ENCODE data around the gene CCSER2. TPM values are rescaled to one million over a fixed set of nuclear protein-coding genes. Genes with fewer than 3 reads are reported as not detected.
"Not testable (repeated sequence)": the region's sequence is repeated elsewhere in the genome, so short reads cannot be mapped to it uniquely, and the experiment has no call there.

CCSER2 gene
- total RNA-seq, 1 donor from 2014 or later: 52.3 TPM

DNA sequence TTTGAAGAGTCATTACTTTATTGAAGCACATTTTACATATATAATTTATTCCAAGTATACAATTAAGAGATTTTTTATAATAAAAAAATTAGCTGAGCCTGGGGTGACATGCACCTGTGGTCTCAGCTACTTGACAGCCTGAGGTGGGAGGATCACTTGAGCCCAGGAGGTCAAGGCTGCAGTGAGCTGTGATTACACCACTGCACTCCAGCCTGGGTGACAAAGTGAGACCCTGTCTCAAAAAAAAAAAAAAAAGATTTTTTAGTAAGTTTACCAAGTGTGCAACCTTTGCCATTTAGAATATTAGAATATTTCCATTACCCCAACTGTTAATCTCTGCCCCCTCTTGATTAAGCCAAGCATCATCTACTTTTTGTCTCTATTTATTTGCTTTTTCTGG, 196.0 kb downstream of the CCSER2 start:
- intact Hi-C loops (cut with micrococcal nuclease): no loop called here
- H3K27me3 Mint-ChIP-seq (ENCODE audit: insufficient read depth): peaks cover 2% of the 10 kb centered on the region
- peaks cover 22% of the 10 kb centered on the region for H3K9me3 Mint-ChIP-seq
- peaks cover 2% of the 10 kb centered on the region for H3K36me3 Mint-ChIP-seq (ENCODE audit: low read depth)
- H3K4me1 Mint-ChIP-seq (ENCODE audit: low read depth): no peaks in the 10 kb centered on the region
- no peak overlapping the region for H3K4me3 Mint-ChIP-seq
- no peak for DNase-seq (ENCODE audit: low spot score)
- no peak overlapping the region for H3K27ac Mint-ChIP-seq

DNA sequence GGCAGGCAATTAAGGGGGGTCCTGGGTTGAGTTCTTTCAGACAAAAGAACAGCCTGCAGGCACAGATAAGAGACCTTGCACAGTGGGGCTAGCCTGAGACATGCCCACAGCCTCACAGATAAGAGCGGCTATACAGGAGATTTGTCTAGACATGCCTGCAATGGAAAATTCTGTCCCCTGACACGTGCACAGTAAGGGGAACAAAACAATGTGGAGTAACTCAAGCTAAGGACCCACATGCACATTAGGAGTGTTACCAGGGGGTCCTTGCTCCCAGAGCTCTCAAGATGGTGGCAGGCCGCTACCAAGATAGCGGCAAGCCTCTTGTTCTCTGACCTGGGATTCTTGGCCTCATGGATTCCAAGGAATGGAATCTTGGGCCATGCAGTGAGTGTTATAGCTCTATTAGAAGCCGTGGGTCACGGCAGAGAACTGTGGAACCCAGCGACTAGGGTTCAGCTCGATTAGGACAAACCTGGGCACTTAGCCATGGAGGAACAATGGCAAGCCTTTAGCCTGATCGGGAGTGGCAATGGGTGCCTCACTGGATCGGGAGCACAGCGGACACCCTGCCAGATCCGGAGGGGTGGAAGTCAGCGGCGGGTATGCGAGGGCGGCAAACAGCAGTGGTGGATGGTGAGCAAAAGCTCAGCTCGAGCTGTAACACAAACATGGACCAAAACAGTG, 196.9 kb downstream of the CCSER2 start:
- H3K4me1 Mint-ChIP-seq (ENCODE audit: low read depth): no peaks in the 10 kb centered on the region
- H3K36me3 Mint-ChIP-seq (ENCODE audit: low read depth): peaks cover 2% of the 10 kb centered on the region
- peaks cover 2% of the 10 kb centered on the region for H3K27me3 Mint-ChIP-seq (ENCODE audit: insufficient read depth)
- intact Hi-C loops (cut with micrococcal nuclease): no loop called here
- DNase-seq (ENCODE audit: low spot score): no peak
- H3K9me3 Mint-ChIP-seq: peaks cover 22% of the 10 kb centered on the region
- H3K4me3 Mint-ChIP-seq: no peak overlapping the region
- H3K27ac Mint-ChIP-seq: no peak overlapping the region

GRCh38 chr10:84525807-84526182, 197.4 kb downstream of the CCSER2 start:
- H3K27ac Mint-ChIP-seq; intact Hi-C loops (cut with micrococcal nuclease); H3K4me1 Mint-ChIP-seq (ENCODE audit: low read depth); H3K36me3 Mint-ChIP-seq (ENCODE audit: low read depth); H3K4me3 Mint-ChIP-seq; H3K27me3 Mint-ChIP-seq (ENCODE audit: insufficient read depth); DNase-seq (ENCODE audit: low spot score): not testable (repeated sequence)
- H3K9me3 Mint-ChIP-seq: peaks cover 22% of the 10 kb centered on the region

- intact Hi-C loops (cut with micrococcal nuclease); H3K27ac Mint-ChIP-seq; DNase-seq (ENCODE audit: low spot score); H3K27me3 Mint-ChIP-seq (ENCODE audit: insufficient read depth); H3K4me3 Mint-ChIP-seq; H3K36me3 Mint-ChIP-seq (ENCODE audit: low read depth); H3K4me1 Mint-ChIP-seq (ENCODE audit: low read depth): not testable (repeated sequence)
- H3K9me3 Mint-ChIP-seq: peaks cover 22% of the 10 kb centered on the region
Measured at GRCh38 chr10:84527386-84527785, 199.0 kb downstream of the CCSER2 start.

DNA sequence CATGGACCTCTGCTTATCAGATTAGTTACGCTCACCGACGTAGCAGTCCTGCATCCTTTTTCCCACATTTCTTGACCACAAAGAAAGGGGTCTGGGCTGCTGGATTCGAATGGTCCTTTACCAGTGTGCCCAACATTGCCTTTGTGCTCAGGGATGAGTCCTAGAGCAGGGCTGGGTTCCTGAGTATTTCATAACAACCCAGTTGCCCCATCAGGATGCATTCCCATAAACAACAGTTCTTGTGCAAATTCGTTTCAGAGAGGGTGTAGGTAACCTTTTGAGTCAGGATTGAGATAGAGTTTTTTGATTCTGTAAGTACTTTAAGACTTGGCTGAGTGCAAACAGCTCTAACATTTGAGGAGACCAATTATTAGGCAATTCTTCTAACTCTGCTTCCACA, 200.1 kb downstream of the CCSER2 start:
- not testable (repeated sequence) for H3K4me1 Mint-ChIP-seq (ENCODE audit: low read depth)

GRCh38 chr10:84530724-84531325, 202.4 kb downstream of the CCSER2 start:
- DNase-seq (ENCODE audit: low spot score): no peak
- intact Hi-C loops (cut with micrococcal nuclease): no loop called here
- H3K4me1 Mint-ChIP-seq (ENCODE audit: low read depth): peaks cover 18% of the 10 kb centered on the region
- H3K4me3 Mint-ChIP-seq: no peak overlapping the region
- no peaks in the 10 kb centered on the region for H3K36me3 Mint-ChIP-seq (ENCODE audit: low read depth)
- peaks cover 2% of the 10 kb centered on the region for H3K27me3 Mint-ChIP-seq (ENCODE audit: insufficient read depth)
- peaks cover 10% of the 10 kb centered on the region for H3K9me3 Mint-ChIP-seq
- H3K27ac Mint-ChIP-seq: no peak overlapping the region

More for the DNA sequence above, 200.1 kb downstream of the CCSER2 start:
- H3K36me3 Mint-ChIP-seq (ENCODE audit: low read depth); H3K27ac Mint-ChIP-seq; H3K27me3 Mint-ChIP-seq (ENCODE audit: insufficient read depth); intact Hi-C loops (cut with micrococcal nuclease); DNase-seq (ENCODE audit: low spot score); H3K4me3 Mint-ChIP-seq: not testable (repeated sequence)
- H3K9me3 Mint-ChIP-seq: peaks cover 22% of the 10 kb centered on the region

GRCh38 chr10:84531396-84531795, 203.0 kb downstream of the CCSER2 start:
- intact Hi-C loops (cut with micrococcal nuclease): no loop called here
- H3K4me3 Mint-ChIP-seq: no peak overlapping the region
- peaks cover 2% of the 10 kb centered on the region for H3K27me3 Mint-ChIP-seq (ENCODE audit: insufficient read depth)
- no peak for DNase-seq (ENCODE audit: low spot score)
- peaks cover 18% of the 10 kb centered on the region for H3K4me1 Mint-ChIP-seq (ENCODE audit: low read depth)
- no peaks in the 10 kb centered on the region for H3K36me3 Mint-ChIP-seq (ENCODE audit: low read depth)
- no peak overlapping the region for H3K27ac Mint-ChIP-seq
- peaks cover 5% of the 10 kb centered on the region for H3K9me3 Mint-ChIP-seq

GRCh38 chr10:84534168-84534567, 205.8 kb downstream of the CCSER2 start:
- DNase-seq (ENCODE audit: low spot score): no peak
- no peak overlapping the region for H3K4me3 Mint-ChIP-seq
- H3K9me3 Mint-ChIP-seq: no peaks in the 10 kb centered on the region
- no peaks in the 10 kb centered on the region for H3K36me3 Mint-ChIP-seq (ENCODE audit: low read depth)
- peaks cover 29% of the 10 kb centered on the region for H3K4me1 Mint-ChIP-seq (ENCODE audit: low read depth)
- no peak overlapping the region for H3K27ac Mint-ChIP-seq
- no peaks in the 10 kb centered on the region for H3K27me3 Mint-ChIP-seq (ENCODE audit: insufficient read depth)
- intact Hi-C loops (cut with micrococcal nuclease): no loop called here

GRCh38 chr10:84537447-84537931, 209.1 kb downstream of the CCSER2 start:
- Mint-ChIP-seq H3K4me1 (ENCODE audit: low read depth) (peaks cover 35% of the 10 kb centered on the region), H3K4me3 (no peak overlapping the region), H3K27me3 (ENCODE audit: insufficient read depth) (peaks cover 5% of the 10 kb centered on the region), H3K9me3 (no peaks in the 10 kb centered on the region), H3K27ac (no peak overlapping the region), H3K36me3 (ENCODE audit: low read depth) (no peaks in the 10 kb centered on the region)
- intact Hi-C loops (cut with micrococcal nuclease): loop anchor here (1.0 to 2.0 kb wide), 6 partner anchors 107 to 399 kb away; partner anchors contain the start of gene GHITM
- peak; percentile 16 for DNase-seq (ENCODE audit: low spot score)

DNA sequence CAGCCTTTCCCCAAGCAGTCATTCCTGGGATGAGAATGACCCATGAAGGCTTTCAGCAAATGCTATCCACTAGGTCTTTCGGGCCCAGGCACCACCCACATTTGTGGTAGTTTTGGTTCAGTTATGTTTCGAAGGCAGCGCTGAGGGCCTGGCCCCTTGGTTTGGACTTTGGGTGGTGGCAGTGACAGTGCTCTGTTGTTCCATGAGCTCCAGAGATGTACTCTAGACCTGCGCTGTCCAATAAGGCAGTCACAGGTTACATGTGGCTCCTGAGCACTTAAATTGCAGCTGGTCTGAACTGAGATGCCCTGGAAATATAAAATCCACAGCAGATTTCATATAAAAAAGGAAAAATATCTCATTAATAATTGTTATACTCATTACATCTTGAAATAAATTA, 209.6 kb downstream of the CCSER2 start:
- Mint-ChIP-seq H3K36me3 (ENCODE audit: low read depth) (no peaks in the 10 kb centered on the region), H3K9me3 (no peaks in the 10 kb centered on the region), H3K4me1 (ENCODE audit: low read depth) (peaks cover 35% of the 10 kb centered on the region), H3K27ac (no peak overlapping the region), H3K4me3 (no peak overlapping the region), H3K27me3 (ENCODE audit: insufficient read depth) (peaks cover 8% of the 10 kb centered on the region)
- intact Hi-C loops (cut with micrococcal nuclease): no loop called here
- no peak for DNase-seq (ENCODE audit: low spot score)

GRCh38 chr10:84539216-84539615, 210.8 kb downstream of the CCSER2 start:
- Mint-ChIP-seq H3K9me3 (no peaks in the 10 kb centered on the region), H3K27ac (no peak overlapping the region), H3K4me3 (no peak overlapping the region), H3K4me1 (ENCODE audit: low read depth) (peaks cover 34% of the 10 kb centered on the region), H3K27me3 (ENCODE audit: insufficient read depth) (peaks cover 11% of the 10 kb centered on the region), H3K36me3 (ENCODE audit: low read depth) (no peaks in the 10 kb centered on the region)
- no peak for DNase-seq (ENCODE audit: low spot score)
- intact Hi-C loops (cut with micrococcal nuclease): no loop called here

GRCh38 chr10:84540022-84540616, 211.7 kb downstream of the CCSER2 start:
- no peak for DNase-seq (ENCODE audit: low spot score)
- intact Hi-C loops (cut with micrococcal nuclease): loop anchor here (1.0 kb wide), 2 partner anchors 175 to 1837 kb away; no protein-coding TSS in a partner anchor
- peaks cover 25% of the 10 kb centered on the region for H3K4me1 Mint-ChIP-seq (ENCODE audit: low read depth)
- peaks cover 13% of the 10 kb centered on the region for H3K27me3 Mint-ChIP-seq (ENCODE audit: insufficient read depth)
- peak overlapping the region; percentile 47 for H3K4me3 Mint-ChIP-seq
- H3K9me3 Mint-ChIP-seq: no peaks in the 10 kb centered on the region
- H3K36me3 Mint-ChIP-seq (ENCODE audit: low read depth): no peaks in the 10 kb centered on the region
- H3K27ac Mint-ChIP-seq: no peak overlapping the region

DNA sequence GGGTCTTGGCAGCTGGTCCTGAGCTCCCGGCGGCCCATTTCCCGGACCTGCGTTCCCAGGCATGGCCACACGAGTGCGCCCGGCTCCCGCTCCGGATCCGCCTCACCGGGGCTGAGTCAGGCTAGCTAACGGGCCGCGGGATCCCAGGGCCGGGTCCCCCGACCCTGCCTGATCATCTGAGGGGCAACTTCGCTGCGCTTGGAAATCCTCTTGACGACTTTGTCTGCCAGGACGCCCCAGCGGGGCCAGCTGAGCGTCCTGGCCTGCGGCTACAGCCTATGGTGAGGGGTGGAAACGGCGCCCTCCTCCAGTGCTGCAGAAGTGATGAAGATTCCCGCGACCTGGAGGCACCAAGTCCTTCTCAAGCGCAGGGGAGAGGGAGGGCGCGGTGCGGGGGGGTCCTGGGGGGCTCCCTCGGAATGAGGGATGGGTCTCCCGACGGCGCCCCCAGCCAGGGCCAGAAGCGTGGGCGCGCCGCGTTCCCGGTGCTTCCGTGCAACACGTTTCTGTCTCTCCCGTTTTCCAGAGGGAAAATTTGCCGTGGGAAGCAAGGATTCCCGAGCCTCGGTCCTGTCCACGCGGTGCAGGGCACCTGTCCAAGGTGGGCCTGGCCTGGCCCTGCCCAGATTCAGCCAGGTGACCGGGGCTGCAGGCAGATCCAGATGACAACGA, 212.4 kb downstream of the CCSER2 start:
- Mint-ChIP-seq H3K36me3 (ENCODE audit: low read depth) (no peaks in the 10 kb centered on the region), H3K27ac (no peak overlapping the region), H3K27me3 (ENCODE audit: insufficient read depth) (peaks cover 13% of the 10 kb centered on the region), H3K4me3 (peak overlapping the region; percentile 62), H3K9me3 (no peaks in the 10 kb centered on the region), H3K4me1 (ENCODE audit: low read depth) (peaks cover 18% of the 10 kb centered on the region)
- DNase-seq (ENCODE audit: low spot score): peak; percentile 52
- intact Hi-C loops (cut with micrococcal nuclease): loop anchor here (1.0 kb wide), 2 partner anchors 175 to 1837 kb away; no protein-coding TSS in a partner anchor
